HG03378 (cell line): ENCODE data around the gene ZNF592.

Experiments used
- ATAC-seq: cut with Tn5 transposase; IDR thresholded peaks from one replicate; pipeline ENCODE4 v1.9.1; 2021; ENCODE audit warnings: mild to moderate bottlenecking, moderate library complexity; ENCODE audit not compliant: unreplicated experiment

ZNF592 gene

DNA sequence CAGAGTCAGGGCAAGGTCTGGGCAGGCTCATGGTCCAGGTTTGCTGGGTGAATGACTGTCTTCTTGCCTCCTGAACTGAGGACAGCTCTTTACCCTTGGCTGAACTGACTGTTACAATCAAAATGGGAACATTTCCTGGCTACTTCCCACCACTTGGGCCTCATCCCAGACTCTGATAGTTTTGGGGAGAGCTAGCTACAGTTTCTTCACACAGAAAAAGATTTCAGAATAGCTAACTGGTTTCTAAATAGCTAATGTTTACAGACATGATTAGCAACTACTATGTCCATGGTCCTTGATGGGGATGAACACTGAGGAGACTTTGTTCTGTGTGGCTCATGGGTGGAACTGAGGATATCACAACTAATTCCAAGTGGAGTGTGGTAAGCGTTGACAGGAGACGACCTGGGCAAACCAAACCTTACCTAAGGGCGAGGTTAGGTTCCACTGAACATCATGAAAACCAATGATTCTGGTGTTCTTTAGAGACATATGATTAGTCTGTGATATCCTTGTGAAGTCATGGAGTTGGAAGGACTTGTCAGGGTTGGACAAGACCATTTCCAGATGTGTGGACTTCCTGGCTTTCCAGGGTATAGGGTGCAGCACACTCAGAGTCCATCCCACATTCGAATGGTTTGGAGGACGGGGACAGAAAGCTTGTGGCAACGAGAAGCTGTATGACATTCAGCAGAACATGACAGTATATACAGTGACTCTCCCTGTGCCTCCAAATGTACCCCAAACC is 76.0 kb downstream of the ZNF592 start:
- ATAC-seq: no peak

DNA sequence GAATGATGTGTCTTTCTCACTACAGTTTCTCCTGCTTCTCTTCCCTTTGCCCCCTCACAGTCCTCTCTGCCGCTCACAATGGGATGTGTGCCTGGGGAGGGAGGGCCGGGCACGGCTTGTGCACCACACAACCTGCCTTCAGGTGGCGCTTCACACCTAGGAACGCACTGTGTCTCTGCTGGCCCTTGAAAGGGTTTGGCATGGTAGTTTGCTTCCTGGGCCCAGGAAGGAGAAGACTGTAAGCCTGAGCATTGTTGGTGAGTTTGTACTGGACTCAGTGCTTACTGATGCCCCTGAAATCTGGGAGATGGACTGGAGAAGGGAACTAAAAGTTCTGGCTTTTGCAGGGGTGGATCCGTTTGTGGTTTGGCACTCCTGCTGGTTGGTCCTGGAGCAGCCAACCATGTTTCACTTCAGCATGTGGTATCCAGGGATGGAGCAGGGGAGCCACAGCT is 78.0 kb downstream of the ZNF592 start:
- ATAC-seq: no peak

DNA sequence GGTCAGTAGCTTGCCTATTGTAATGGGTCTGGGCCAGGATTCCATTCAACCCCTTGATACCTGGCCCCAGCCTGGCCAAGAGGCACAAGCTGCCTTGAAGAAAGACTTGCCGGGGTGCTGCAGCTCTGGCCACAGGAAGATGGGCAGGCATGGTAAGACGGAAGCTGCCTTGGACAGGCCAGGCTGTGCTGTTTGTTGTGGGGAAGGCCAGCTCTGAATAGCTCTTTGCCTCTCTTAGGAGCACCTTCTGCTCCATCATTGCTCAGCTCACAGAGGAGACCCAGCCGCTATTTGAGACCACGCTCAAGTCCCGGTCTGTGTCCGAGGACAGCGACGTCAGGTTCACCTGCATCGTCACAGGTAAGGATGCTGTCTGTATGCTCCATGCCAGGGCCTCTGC is 78.9 kb downstream of the ZNF592 start:
- no peak for ATAC-seq

DNA sequence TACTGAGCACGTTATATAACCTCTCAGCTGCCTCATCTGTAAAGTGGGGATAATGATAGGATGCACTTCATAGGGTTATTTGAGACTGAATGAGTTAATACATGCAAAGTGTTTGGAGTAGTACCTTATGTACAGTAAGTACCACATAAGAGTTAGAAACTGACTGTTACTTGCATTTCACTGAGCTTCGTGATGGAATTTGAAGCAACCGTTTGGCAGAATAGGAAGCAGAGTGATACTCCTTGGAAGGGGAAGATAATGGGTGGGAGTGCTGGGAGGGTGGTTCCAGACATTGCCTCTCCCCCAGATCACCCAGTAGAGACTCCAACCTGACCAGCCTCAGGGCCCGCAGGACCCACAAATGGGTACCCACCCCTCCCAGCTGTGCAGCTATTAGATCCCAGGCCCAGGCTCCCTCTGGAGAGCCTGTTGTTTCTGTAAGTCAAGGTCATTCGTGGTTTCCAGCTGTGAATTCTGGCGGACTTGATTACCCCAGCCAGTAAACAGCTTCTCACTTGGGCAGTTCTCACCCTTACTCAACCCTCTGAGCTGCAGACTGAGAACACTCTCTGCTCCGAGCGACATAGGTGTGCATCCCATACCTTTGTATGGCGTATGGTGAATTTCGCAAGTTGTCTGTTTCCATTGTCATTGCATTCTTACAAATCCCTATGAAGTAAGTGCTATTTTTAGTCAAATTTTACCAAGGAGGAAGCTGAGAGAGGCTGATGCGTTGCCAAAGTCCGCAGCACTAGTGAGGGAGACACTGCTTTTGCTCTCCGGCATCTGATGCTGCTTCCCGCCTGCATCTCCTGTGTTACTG is 79.9 kb downstream of the ZNF592 start:
- ATAC-seq: no peak

DNA sequence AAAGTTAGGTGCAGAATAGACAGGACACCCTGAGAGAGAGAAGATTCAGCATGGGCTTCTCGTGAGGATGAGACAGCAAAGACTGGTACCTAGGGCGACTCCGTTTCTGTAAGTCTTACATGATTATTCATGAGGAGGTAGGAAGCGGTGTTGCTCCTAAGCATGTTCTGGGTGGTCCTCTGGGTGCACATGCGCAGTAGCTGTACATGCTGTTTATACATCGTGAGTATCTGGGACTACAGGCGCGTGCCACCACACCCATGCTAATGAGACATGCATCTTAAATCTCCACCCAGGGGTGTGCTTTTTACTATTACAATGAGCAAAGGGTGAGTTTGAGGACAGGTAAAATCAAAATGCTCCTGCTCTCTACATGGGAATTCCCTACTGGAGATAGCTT is 81.0 kb downstream of the ZNF592 start:
- ATAC-seq: no peak

DNA sequence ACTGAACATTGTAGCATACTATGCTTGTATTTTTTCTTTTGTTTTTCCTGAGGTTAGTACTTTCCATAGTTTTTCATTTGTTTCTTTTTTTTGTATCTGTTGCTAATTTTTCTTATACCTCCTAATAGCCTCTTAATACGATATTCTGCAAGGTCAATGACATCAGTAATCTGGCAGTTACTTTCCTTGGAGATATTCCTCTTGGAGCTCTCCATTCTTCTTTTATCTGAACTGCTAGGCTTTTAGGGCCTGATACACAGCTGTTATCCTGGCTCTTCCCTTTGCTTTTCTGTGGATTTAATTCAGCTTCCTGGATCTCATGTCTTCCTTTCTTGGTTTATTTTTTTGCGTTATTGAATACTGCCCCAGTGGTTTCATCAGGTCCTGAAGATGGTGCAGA is 81.6 kb downstream of the ZNF592 start:
- ATAC-seq: no peak

DNA sequence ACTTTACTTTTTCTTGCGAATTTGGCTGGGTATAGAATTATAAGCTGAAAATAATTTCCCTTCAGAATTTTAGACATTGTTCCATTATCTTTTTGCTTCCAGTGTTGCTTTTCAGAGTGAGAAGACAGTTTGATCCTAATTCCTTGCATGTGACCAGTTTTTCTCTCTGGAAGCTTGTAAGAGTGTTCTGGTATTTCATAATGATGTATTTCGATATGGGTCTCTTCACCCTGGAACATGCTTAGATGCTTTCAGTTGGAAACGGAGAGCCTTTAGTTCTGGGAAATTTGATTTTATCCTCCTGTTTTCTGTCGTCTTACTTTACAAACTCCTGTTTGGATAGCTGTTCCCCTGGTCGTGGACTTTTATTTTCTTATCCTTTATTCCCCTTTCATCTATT is 82.6 kb downstream of the ZNF592 start:
- ATAC-seq: no peak

DNA sequence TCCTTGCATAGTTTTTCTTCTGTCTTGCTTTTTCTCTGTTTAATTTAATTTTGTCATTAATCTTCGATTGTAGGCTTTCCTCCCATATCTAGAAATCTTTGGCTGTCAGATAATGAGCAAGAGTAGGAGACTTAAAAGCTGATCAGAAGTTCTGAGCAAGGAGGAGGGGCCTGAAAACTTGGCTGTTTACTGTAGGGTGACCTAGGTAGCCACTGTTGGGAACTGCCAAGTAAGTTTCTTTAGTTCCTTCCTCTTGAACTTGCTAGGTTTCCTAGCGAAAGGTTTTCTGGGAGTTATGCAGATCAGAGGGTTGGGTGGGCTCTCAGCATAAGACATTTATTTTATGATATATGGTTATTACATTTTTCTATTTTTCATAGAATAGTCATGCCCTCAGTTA is 83.2 kb downstream of the ZNF592 start:
- no peak for ATAC-seq

DNA sequence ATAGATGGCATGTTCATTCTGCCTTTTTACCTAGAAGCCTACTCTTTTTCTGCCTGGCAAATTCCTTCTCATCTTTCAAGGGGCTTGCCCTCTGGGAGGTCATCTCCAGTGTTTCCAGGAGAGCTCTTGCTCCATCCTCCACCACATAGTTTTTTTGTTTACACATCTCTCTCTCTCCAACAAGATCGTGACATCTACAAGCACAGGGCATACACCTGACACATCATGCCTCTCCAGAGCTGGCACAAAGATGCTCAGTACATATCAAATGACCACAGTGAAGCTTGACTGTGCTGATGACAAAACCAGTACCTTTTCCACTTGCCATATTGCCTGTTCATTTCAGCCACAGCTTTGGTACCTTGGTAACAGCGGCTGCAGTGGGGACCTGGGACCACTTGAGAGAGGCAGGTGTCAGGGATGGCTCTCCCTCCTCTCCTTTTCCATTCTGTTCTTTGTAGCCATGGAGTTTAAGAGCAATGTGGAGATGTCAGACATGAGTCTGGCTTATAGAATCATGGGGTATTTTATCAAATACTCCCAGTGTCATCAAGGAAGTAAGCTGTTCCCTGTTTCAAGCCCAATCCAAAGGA is 84.2 kb downstream of the ZNF592 start:
- ATAC-seq: no peak

DNA sequence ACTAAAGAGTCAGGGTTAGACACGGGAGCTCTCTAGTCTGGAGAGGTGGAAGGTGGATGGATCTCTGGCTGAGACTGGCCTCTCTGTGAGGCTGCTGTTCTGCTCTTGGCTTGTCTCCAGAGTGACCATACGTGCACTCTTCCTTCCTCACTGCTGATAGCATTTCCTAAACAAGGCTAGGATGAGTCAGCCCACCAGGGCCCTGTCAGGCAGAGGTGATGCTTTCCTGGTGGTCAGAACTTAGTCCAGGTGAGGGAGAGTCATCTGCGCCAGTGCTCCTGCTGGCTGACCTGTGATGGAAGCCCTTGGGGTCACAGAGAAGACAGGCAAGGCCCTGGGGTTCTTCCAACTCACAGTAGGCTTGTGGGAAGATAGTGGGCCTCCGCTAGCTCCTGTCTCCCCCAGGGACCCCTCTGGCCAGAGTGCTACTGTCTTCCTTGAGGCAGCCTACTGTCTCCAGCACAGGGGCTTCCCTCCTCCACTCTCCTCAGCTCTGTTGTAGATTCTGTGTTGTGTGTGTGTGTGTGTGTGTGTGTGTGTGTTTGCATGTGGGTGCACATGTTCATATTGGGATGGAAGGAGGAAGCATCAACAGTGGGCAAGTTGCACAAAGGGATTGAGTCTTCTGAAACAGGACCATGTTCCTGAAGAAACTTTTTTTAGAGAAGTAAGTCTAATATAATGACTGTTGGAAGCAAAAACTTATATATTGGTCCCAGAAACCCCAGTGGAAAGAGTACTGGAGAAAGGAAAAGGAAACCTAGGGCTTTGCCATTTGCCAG is 85.2 kb downstream of the ZNF592 start:
- no peak for ATAC-seq

DNA sequence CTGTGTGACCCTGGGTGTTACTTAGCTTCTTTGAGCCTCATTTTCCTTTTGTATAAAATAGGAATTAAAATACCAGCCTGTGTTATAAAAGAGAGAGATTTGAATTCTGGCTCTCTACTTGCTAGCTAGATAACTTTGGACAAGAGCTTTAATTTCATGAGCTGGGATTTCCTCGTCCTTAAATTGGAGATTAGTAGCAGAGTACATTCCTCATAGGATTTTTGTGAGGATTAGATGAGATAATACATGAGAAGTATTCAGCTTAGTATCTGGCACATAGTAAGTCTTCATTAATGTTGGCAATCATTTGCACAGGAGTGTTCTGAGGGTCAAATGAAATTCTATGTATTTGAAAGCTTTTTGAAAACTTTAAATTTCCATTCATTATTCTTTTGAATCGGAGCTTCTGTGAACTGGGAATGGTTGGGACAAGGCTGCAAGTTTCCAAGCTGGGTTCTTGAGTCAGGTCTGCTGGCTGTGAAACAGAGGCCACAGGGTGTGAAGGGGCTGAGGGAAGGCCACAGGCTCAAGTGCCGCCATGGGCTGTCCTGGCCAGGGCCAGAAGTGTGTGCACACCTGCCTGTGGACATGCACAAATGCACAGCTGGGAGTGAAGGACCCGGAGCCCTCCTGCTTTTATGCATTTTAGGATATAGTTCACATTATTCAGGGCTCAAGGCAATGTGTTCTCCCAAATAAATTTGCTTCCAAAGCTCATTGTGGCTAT is 86.0 kb downstream of the ZNF592 start:
- no peak for ATAC-seq

DNA sequence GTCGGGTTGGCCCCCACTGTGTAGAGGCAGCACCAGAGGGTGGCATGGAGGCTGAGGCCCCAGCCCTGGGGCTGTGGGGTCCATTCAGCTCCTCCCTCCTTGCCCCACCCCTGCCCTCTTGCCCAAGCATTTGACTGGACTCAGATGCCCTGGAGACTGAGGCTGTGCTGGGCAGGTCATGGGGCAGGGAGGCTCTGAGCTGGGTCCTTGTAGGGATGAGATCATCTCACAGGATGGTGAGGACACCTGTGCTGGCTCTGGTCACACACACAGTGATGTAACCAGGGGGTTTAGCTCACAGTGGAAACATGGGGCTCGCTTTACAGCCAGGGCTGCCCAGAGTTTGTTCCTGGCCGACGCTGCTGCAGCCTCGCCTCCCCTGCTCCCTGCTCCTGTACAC is 86.6 kb downstream of the ZNF592 start:
- no peak for ATAC-seq

DNA sequence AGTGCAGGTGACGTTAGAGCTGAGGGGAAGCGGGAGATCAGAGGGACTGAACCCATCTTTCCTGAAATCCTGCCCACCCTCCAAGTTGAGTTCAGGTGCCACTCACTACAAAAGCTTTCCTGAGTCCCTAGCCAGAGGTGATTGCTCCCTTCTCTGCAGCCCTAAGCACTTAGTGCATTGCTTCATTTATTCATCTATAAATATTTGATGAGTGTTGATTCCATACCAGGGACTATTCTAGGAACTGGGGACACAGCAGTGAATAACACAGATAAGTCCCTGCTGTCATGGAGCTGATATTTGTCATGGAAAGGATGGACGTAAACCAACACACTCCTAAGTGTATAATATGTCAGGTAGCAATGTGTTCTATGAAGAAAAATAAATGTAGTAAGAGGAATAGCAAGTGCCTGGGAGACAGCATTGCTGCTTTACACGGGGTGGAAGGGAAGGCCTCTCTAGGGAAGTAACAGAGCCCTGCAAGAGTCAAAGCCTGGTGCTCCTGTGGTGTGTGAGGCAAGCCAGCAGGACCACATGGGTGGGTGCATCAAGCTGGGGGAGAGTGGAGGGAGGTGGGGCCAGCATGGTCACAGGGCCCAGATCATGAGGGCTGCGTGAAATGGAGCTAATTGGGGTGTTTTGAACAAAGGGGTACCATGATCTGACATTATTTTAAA is 87.4 kb downstream of the ZNF592 start:
- ATAC-seq: no peak

DNA sequence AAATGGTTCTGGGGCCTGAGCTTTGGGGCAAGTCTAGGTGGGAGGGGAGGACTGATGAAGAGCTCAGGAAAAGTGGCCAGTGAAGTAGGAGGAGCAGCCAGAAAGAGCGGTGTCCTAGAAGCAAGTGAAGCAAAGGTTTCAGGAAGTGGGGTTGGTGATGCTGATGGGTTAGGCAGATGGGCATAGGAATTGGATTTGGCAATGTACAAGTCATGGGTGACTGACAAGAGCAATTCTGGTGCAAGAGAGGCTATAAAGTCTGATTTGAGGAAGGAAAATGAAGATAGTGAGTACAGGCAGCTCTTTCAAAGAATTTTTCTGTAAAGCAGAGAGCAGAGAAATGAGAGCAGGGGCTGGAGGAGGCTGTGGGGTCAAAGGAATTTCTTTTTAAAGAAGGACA is 88.5 kb downstream of the ZNF592 start:
- ATAC-seq: no peak

DNA sequence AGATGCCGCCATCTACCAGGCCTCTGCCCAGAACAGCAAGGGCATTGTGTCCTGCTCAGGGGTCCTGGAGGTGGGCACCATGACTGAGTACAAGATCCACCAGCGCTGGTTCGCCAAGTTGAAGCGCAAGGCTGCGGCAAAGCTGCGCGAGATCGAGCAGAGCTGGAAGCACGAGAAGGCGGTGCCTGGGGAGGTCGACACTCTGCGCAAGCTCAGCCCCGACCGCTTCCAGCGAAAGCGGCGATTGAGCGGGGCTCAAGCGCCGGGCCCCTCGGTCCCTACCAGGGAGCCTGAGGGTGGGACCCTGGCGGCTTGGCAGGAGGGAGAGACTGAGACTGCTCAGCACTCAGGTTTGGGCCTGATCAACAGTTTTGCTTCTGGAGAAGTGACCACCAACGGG is 91.3 kb downstream of the ZNF592 start:
- ATAC-seq: no peak

DNA sequence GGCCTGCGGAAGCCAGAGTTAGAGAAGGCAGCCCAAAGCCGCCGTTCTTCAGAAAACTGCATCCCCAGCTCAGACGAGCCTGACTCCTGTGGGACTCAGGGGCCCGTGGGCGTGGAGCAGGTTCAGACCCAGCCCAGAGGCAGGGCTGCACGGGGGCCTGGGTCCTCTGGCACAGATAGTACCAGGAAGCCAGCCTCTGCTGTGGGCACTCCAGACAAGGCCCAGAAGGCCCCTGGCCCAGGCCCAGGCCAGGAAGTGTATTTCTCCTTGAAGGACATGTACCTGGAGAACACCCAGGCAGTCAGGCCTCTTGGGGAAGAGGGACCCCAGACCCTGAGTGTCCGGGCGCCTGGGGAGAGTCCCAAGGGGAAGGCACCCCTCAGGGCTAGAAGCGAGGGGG is 91.9 kb downstream of the ZNF592 start:
- no peak for ATAC-seq

DNA sequence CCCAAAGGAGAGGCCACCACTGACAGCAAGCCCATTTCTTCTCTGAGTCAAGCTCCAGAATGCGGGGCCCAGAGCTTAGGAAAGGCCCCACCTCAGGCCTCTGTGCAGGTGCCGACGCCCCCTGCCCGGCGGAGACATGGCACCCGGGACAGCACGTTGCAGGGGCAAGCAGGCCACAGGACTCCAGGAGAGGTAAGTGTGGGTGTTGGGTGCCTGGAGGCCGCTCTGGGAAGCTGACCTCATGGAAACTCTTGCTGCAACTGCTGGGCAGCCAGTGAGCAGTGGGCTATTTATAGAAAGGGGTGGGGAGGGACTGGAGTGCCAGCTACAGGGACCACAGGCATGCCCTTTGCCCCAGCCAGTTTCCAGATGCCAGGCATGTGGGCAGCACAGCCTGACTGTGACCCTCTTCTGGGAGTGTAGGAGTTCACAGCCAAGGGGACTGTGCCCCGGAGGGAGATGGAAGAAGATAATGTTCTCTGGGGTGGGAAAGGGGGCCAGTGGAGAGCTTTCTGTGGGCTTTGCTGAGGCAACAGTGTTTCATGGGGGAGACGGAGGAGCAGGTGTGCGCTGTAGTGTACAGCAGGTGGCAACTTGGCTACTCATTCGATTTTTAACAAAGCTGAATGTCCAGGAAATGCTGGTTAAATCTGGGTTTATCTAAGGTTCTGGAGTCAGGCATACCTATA is 92.5 kb downstream of the ZNF592 start:
- no peak for ATAC-seq

DNA sequence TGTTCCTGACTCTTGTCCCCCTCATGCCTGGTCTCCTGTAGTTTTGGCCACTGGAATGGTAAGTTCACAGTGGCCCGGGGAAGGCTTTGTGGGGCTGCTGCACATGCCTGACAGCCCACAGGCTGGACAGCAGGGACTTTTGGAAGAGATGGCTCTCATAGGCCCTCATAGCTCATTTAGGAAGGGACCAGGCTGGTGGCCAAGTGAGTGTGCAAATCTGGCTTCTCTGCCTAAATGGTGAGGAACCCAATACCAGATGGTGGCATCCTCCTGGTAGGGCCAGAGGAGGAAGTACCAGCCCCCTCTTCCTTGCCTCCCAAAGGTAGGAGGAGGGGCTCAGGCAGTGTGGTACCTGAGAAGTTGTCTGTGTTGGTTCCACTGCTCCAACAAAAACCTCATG is 94.4 kb downstream of the ZNF592 start:
- no peak for ATAC-seq

DNA sequence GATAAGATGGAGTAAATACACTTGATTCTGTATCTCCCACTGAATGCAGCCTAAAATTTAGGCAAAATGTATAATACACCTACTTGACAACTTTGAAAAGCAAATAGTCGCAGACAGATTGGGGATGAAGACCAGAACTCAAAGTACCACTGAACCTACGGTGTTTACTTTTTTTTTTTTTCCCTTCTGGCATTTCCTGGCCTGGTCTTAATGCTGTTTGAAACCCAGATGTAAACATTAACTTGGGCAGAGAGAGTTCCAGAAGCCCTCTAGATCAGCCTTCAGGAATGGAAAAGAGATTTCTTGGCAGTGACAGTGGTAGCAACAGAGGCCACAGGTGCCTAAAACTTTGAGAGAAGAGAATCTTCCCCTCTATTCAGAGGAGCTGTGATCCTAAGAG is 96.6 kb downstream of the ZNF592 start:
- no peak for ATAC-seq
